Calu3 (cell line): ENCODE measurements around the gene ARHGAP22. TPM values are rescaled to one million over a fixed set of nuclear protein-coding genes. Genes with fewer than 3 reads are reported as not detected.

Source experiments
- BruUV-seq: library from RNA; stranded (reverse); fragments of 400-500 nt; replicated peaks from 2 replicates; lab custom pipeline; 2021; lab: Mats Ljungman, UMichigan
- CTCF ChIA-PET: fragments of 300-600 bp; sonication (Branson Sonifier 250); formaldehyde crosslinking; loops from one replicate; lab custom pipeline; 2022; ENCODE audit warnings: antibody characterized with exemption; lab: Charles Lee
- DNase-seq: peaks from one replicate; pipeline ENCODE4 v3.0.0; 2022
- H3K27ac Mint-ChIP-seq: one replicate; pipeline ENCODE4 v1.8.0; 2022; ENCODE audit warnings: mixed read lengths; ENCODE audit not compliant: unreplicated experiment
- H3K27me3 Mint-ChIP-seq: one replicate; pipeline ENCODE4 v1.8.0; 2022; ENCODE audit warnings: mixed read lengths; ENCODE audit not compliant: unreplicated experiment
- H3K36me3 Mint-ChIP-seq: one replicate; pipeline ENCODE4 v1.8.0; 2022; ENCODE audit warnings: mild to moderate bottlenecking, moderate library complexity, mixed read lengths; ENCODE audit not compliant: insufficient read depth, unreplicated experiment
- H3K4me1 Mint-ChIP-seq: one replicate; pipeline ENCODE4 v1.8.0; 2022; ENCODE audit warnings: mild to moderate bottlenecking, low read depth, mixed read lengths; ENCODE audit not compliant: unreplicated experiment
- H3K4me3 Mint-ChIP-seq: one replicate; pipeline ENCODE4 v1.8.0; 2022; ENCODE audit warnings: mild to moderate bottlenecking, low read depth, moderate library complexity, mixed read lengths; ENCODE audit not compliant: unreplicated experiment
- H3K9me3 Mint-ChIP-seq: one replicate; pipeline ENCODE4 v1.8.0; 2022; ENCODE audit warnings: low read depth, mixed read lengths; ENCODE audit not compliant: unreplicated experiment
- CTCF ChIP-seq: fragments of 200-600 bp; IDR thresholded peaks from one replicate; pipeline ENCODE4 v1.8.0; 2022; ENCODE audit warnings: antibody characterized with exemption; ENCODE audit not compliant: unreplicated experiment
- intact Hi-C: fragments of 100-400 bp; cut with micrococcal nuclease; formaldehyde crosslinking; loops from one replicate; pipeline ENCODE4 v1.10.0; 2022; ENCODE audit not compliant: unreplicated experiment
- total RNA-seq: library from RNA; stranded (reverse); gene quantifications from 2 replicates; pipeline ENCODE4 v1.2.3, GENCODE V29; 2022

The ARHGAP22 gene
- total RNA-seq, 1 experiment from 2014 or later: 1.0 TPM

- Mint-ChIP-seq H3K27ac (no peak overlapping the region), H3K27me3 (peaks cover 86% of the 10 kb centered on the region), H3K4me1 (no peaks in the 10 kb centered on the region), H3K9me3 (no peaks in the 10 kb centered on the region), H3K36me3 (no peaks in the 10 kb centered on the region), H3K4me3 (no peak overlapping the region)
- BruUV-seq: no TSS peak
- peak; percentile 54 for DNase-seq
- intact Hi-C loops: loop anchor here (5.0 kb wide), 1 partner anchor 56 kb away; no protein-coding TSS in a partner anchor
- CTCF ChIA-PET: interaction anchor here (1.0 to 1.6 kb wide), 3 partner anchors 11 to 50 kb away, joined by 3 to 4 read pairs (median 4); no protein-coding TSS in a partner anchor
- peak; percentile 67 for TF ChIP-seq CTCF
Observed at GRCh38 chr10:48608279-48608681, 3.4 kb upstream of the ARHGAP22 start.

- DNase-seq: no peak
- Mint-ChIP-seq H3K4me3 (no peak overlapping the region), H3K4me1 (no peaks in the 10 kb centered on the region), H3K9me3 (no peaks in the 10 kb centered on the region), H3K36me3 (no peaks in the 10 kb centered on the region), H3K27ac (no peak overlapping the region), H3K27me3 (peaks cover 86% of the 10 kb centered on the region)
- no TSS peak for BruUV-seq
- no peak for TF ChIP-seq CTCF
- intact Hi-C loops: loop anchor here (5.0 kb wide), 1 partner anchor 55 kb away; no protein-coding TSS in a partner anchor
- CTCF ChIA-PET: interaction anchor here (1.0 to 1.6 kb wide), 3 partner anchors 10 to 51 kb away, joined by 3 to 4 read pairs (median 4); no protein-coding TSS in a partner anchor
Observed at GRCh38 chr10:48607356-48608278, 2.7 kb upstream of the ARHGAP22 start.

- Mint-ChIP-seq H3K27ac (no peak overlapping the region), H3K4me1 (no peaks in the 10 kb centered on the region), H3K9me3 (no peaks in the 10 kb centered on the region), H3K27me3 (peaks cover 86% of the 10 kb centered on the region), H3K36me3 (no peaks in the 10 kb centered on the region), H3K4me3 (no peak overlapping the region)
- no peak for TF ChIP-seq CTCF
- BruUV-seq: no TSS peak
- DNase-seq: peak; percentile 15
- intact Hi-C loops: loop anchor here (5.0 kb wide), 1 partner anchor 54 kb away; no protein-coding TSS in a partner anchor
- CTCF ChIA-PET: interaction anchor here (1.0 kb wide), 1 partner anchor 52 kb away, joined by 3 read pairs; no protein-coding TSS in a partner anchor
Observed at GRCh38 chr10:48606530-48607355, 1.9 kb upstream of the ARHGAP22 start.

GRCh38 chr10:48605786-48606529 is 1.1 kb upstream of the ARHGAP22 start:
- H3K4me1 Mint-ChIP-seq: no peaks in the 10 kb centered on the region
- peaks cover 82% of the 10 kb centered on the region for H3K27me3 Mint-ChIP-seq
- CTCF ChIA-PET: no interaction called here
- no peak for DNase-seq
- H3K27ac Mint-ChIP-seq: no peak overlapping the region
- intact Hi-C loops: loop anchor here (5.0 kb wide), 1 partner anchor 54 kb away; no protein-coding TSS in a partner anchor
- no peak for TF ChIP-seq CTCF
- H3K9me3 Mint-ChIP-seq: no peaks in the 10 kb centered on the region
- no TSS peak for BruUV-seq
- H3K36me3 Mint-ChIP-seq: no peaks in the 10 kb centered on the region
- no peak overlapping the region for H3K4me3 Mint-ChIP-seq
